GM21528 (cell line): ENCODE data around the gene ATAD3C.
A peak's percentile ranks its signal among the peaks of the same experiment; 100 is the strongest.
"Not testable (repeated sequence)": the region's sequence is repeated elsewhere in the genome, so short reads cannot be mapped to it uniquely, and the experiment has no call there.

ENCODE experiments used
- ATAC-seq: cut with Tn5 transposase; IDR thresholded peaks from one replicate; pipeline ENCODE4 v1.9.1; 2021; ENCODE audit warnings: mild to moderate bottlenecking, moderate library complexity; ENCODE audit not compliant: unreplicated experiment, low FRiP score

Gene ATAD3C

GRCh38 chr1:1449099-1449739 is at the start of gene ATAD3C:
TSS of gene ATAD3C (plus strand) at chr1:1449689. CDS start at chr1:1450684, 995 bp downstream.
- ATAC-seq, result no peak

GRCh38 chr1:1399872-1400575 is 49.5 kb upstream of the ATAD3C start:
- peak; percentile 2 for ATAC-seq

GRCh38 chr1:1400576-1401456 is 48.7 kb upstream of the ATAD3C start:
- no peak for ATAC-seq

- ATAC-seq, result no peak
These were observed 48.0 kb upstream of the ATAD3C start for GRCh38 chr1:1401457-1402010.

GRCh38 chr1:1402072-1402900 is 47.2 kb upstream of the ATAD3C start:
- ATAC-seq, result no peak

- not testable (repeated sequence) for ATAC-seq
These were observed 46.5 kb upstream of the ATAD3C start for GRCh38 chr1:1402901-1403392.

- no peak for ATAC-seq
These were observed 45.8 kb upstream of the ATAD3C start for GRCh38 chr1:1403653-1404052.

GRCh38 chr1:1406101-1406820 is 43.2 kb upstream of the ATAD3C start:
- ATAC-seq, result no peak

- peak; percentile 92 for ATAC-seq
These were observed 42.5 kb upstream of the ATAD3C start, which contains the start of gene MRPL20 for GRCh38 chr1:1406821-1407635. TSS of gene MRPL20 (minus strand) at chr1:1407293. CDS start at chr1:1407217, 76 bp downstream.

GRCh38 chr1:1407636-1408318 is 41.7 kb upstream of the ATAD3C start:
- peak; percentile 22 for ATAC-seq

GRCh38 chr1:1410238-1410637 is 39.3 kb upstream of the ATAD3C start:
- not testable (repeated sequence) for ATAC-seq

- no peak for ATAC-seq
These were observed 37.9 kb upstream of the ATAD3C start for GRCh38 chr1:1411626-1412025.

- ATAC-seq, result not testable (repeated sequence)
These were observed 37.1 kb upstream of the ATAD3C start for GRCh38 chr1:1412311-1412902.

GRCh38 chr1:1415751-1416150 is 33.7 kb upstream of the ATAD3C start:
- no peak for ATAC-seq

GRCh38 chr1:1417396-1417795 is 32.1 kb upstream of the ATAD3C start:
- ATAC-seq, result not testable (repeated sequence)

- not testable (repeated sequence) for ATAC-seq
These were observed 31.5 kb upstream of the ATAD3C start for GRCh38 chr1:1417825-1418463.
